Hepatocyte (in vitro differentiated cells): ENCODE data around the gene MARCHF9.

Source experiments
- CTCF ChIP-seq: fragments of 200-600 bp; sonication (generic); IDR thresholded peaks from 2 replicates; pipeline ENCODE4 v1.5.1; 2016; ENCODE audit warnings: antibody characterized with exemption, mild to moderate bottlenecking; ENCODE audit not compliant: poor library complexity
- EZH2 ChIP-seq: fragments of 200-600 bp; sonication (generic); IDR thresholded peaks from 2 replicates; pipeline ENCODE4 v1.6.1; 2016; ENCODE audit warnings: antibody characterized with exemption, mild to moderate bottlenecking, borderline replicate concordance

GRCh38 chr12:57755454-57756372 is 810 bp downstream of the MARCHF9 start:
- no peak for TF ChIP-seq EZH2
- no peak for TF ChIP-seq CTCF
